H9 (cell line): ENCODE data around the gene MICAL3. TPM values are rescaled to one million over a fixed set of nuclear protein-coding genes. Genes with fewer than 3 reads are reported as not detected.

Experiments
- DNase-seq: peaks from one replicate; pipeline ENCODE4 v3.0.0-alpha.2; 2017
- H2AFZ ChIP-seq: one replicate; pipeline ENCODE4 v1.6.1; 2013; ENCODE audit warnings: mild to moderate bottlenecking, low read length, control low read depth, moderate library complexity
- H2AK5ac ChIP-seq: 2 replicates; pipeline ENCODE4 v1.6.1; 2013; ENCODE audit warnings: low read length, control low read depth, mixed read lengths; ENCODE audit not compliant: insufficient read length
- H2BK120ac ChIP-seq: one replicate; pipeline ENCODE4 v1.6.1; 2013; ENCODE audit warnings: low read depth, mild to moderate bottlenecking, low read length, control low read depth, inconsistent platforms; ENCODE audit not compliant: poor library complexity, severe bottlenecking
- H2BK12ac ChIP-seq: 2 replicates; pipeline ENCODE4 v1.6.1; 2013; ENCODE audit warnings: low read length, control low read depth, mixed read lengths, low read depth; ENCODE audit not compliant: insufficient read length
- H2BK15ac ChIP-seq: 2 replicates; pipeline ENCODE4 v1.6.1; 2013; ENCODE audit warnings: low read depth, low read length, control low read depth
- H2BK20ac ChIP-seq: one replicate; pipeline ENCODE4 v1.6.1; 2013; ENCODE audit warnings: low read depth, mild to moderate bottlenecking, low read length, control low read depth, inconsistent platforms; ENCODE audit not compliant: poor library complexity, severe bottlenecking
- H2BK5ac ChIP-seq: 2 replicates; pipeline ENCODE4 v1.6.1; 2013; ENCODE audit warnings: low read length, control low read depth, mixed read lengths; ENCODE audit not compliant: insufficient read length
- H3K14ac ChIP-seq: 2 replicates; pipeline ENCODE4 v1.6.1; 2013; ENCODE audit warnings: low read length, control low read depth; ENCODE audit not compliant: insufficient read depth
- H3K18ac ChIP-seq: 2 replicates; pipeline ENCODE4 v1.6.1; 2013; ENCODE audit warnings: low read depth, mild to moderate bottlenecking, mixed read lengths, low read length, control low read depth; ENCODE audit not compliant: insufficient read length
- H3K23ac ChIP-seq: 2 replicates; pipeline ENCODE4 v1.6.1; 2013; ENCODE audit warnings: low read length, control low read depth, mixed read lengths, low read depth; ENCODE audit not compliant: insufficient read length
- H3K23me2 ChIP-seq: 2 replicates; pipeline ENCODE4 v1.6.1; 2013; ENCODE audit warnings: low read depth, mild to moderate bottlenecking, mixed read lengths, low read length, control low read depth; ENCODE audit not compliant: insufficient read length, poor library complexity, severe bottlenecking
- H3K27ac ChIP-seq: 2 replicates; pipeline ENCODE4 v1.5.1; 2013; ENCODE audit warnings: low read length, control low read depth, mixed read lengths, low read depth; ENCODE audit not compliant: insufficient read length
- H3K27me3 ChIP-seq: 2 replicates; pipeline ENCODE4 v1.6.1; 2013; ENCODE audit warnings: low read length, control low read depth, inconsistent platforms; ENCODE audit not compliant: insufficient read depth
- H3K4ac ChIP-seq: 2 replicates; pipeline ENCODE4 v1.6.1; 2013; ENCODE audit warnings: low read depth, mild to moderate bottlenecking, control low read depth, inconsistent platforms, low read length, moderate library complexity
- H3K4me1 ChIP-seq: 2 replicates; pipeline ENCODE4 v1.6.1; 2013; ENCODE audit warnings: low read length, control low read depth, inconsistent platforms; ENCODE audit not compliant: insufficient read depth
- H3K4me2 ChIP-seq: 2 replicates; pipeline ENCODE4 v1.6.1; 2013; ENCODE audit warnings: low read length, control low read depth, mixed read lengths; ENCODE audit not compliant: insufficient read length, insufficient read depth
- H3K56ac ChIP-seq: 2 replicates; pipeline ENCODE4 v1.6.1; 2013; ENCODE audit warnings: low read depth, mild to moderate bottlenecking, mixed read lengths, low read length, control low read depth; ENCODE audit not compliant: insufficient read length
- H3K79me1 ChIP-seq: 2 replicates; pipeline ENCODE4 v1.6.1; 2013; ENCODE audit warnings: low read depth, mild to moderate bottlenecking, moderate library complexity, low read length, control low read depth, inconsistent platforms; ENCODE audit not compliant: insufficient read depth, poor library complexity, severe bottlenecking
- H3K79me2 ChIP-seq: 2 replicates; pipeline ENCODE4 v1.6.1; 2013; ENCODE audit warnings: low read length, control low read depth, inconsistent platforms; ENCODE audit not compliant: insufficient read depth
- H3K9ac ChIP-seq: 2 replicates; pipeline ENCODE4 v1.6.1; 2013; ENCODE audit warnings: low read length, control low read depth, mixed read lengths; ENCODE audit not compliant: insufficient read length; ENCODE audit errors: extremely low read depth
- H3K9me3 ChIP-seq: one replicate; pipeline ENCODE4 v1.6.1; 2013; ENCODE audit warnings: low read depth, low read length, inconsistent platforms; ENCODE audit not compliant: control insufficient read depth
- H3T11ph ChIP-seq: one replicate; pipeline ENCODE4 v1.6.1; 2013; ENCODE audit warnings: mild to moderate bottlenecking, low read length, control low read depth, inconsistent platforms
- H4K20me1 ChIP-seq: one replicate; pipeline ENCODE4 v1.6.1; 2013; ENCODE audit not compliant: control insufficient read depth, insufficient read length, insufficient read depth
- H4K5ac ChIP-seq: 2 replicates; pipeline ENCODE4 v1.6.1; 2013; ENCODE audit warnings: low read depth, mild to moderate bottlenecking, mixed read lengths, low read length, control low read depth; ENCODE audit not compliant: insufficient read length
- H4K8ac ChIP-seq: replicated peaks from 2 replicates; pipeline ENCODE4 v1.6.1; 2013; ENCODE audit warnings: low read length, control low read depth, mixed read lengths, low read depth; ENCODE audit not compliant: insufficient read length
- H4K91ac ChIP-seq: 2 replicates; pipeline ENCODE4 v1.6.1; 2013; ENCODE audit warnings: low read depth, mild to moderate bottlenecking, moderate library complexity, mixed read lengths, low read length, control low read depth; ENCODE audit not compliant: insufficient read length
- H3K27ac Mint-ChIP-seq, 3 experiments: 2 replicates in 2 of 3; 3 replicates in 1 of 3; pipeline ENCODE4 v1.8.0; 2020 to 2021; ENCODE audit warnings: mixed read lengths in 3 of 3, mild to moderate bottlenecking in 1 of 3, moderate library complexity in 1 of 3
- H3K27me3 Mint-ChIP-seq: 2 replicates; pipeline ENCODE4 v1.8.0; 2021; ENCODE audit warnings: low read depth, mild to moderate bottlenecking, moderate library complexity, mixed read lengths
- H3K36me3 Mint-ChIP-seq, 3 experiments: 2 replicates in 2 of 3; 3 replicates in 1 of 3; pipeline ENCODE4 v1.8.0; 2020 to 2021; ENCODE audit warnings: low read depth in 3 of 3, mixed read lengths in 3 of 3; ENCODE audit not compliant: insufficient read depth in 1 of 3
- H3K4me1 Mint-ChIP-seq, 2 experiments: 2 replicates each; pipeline ENCODE4 v1.8.0; 2020; ENCODE audit warnings: mixed read lengths in 2 of 2
- H3K4me3 Mint-ChIP-seq, 2 experiments: 2 replicates in 1 of 2; 3 replicates in 1 of 2; pipeline ENCODE4 v1.8.0; 2020 to 2021; ENCODE audit warnings: mild to moderate bottlenecking in 2 of 2, mixed read lengths in 2 of 2, moderate library complexity in 1 of 2
- H3K9me3 Mint-ChIP-seq, 2 experiments: 2 replicates in 1 of 2; 3 replicates in 1 of 2; pipeline ENCODE4 v1.8.0; 2020; ENCODE audit warnings: mild to moderate bottlenecking in 2 of 2, mixed read lengths in 2 of 2, moderate library complexity in 1 of 2
- CTCF ChIP-seq: fragments of 200-600 bp; sonication (generic); conservative IDR thresholded peaks from 3 replicates; pipeline ENCODE4 v1.8.0; 2021; ENCODE audit warnings: antibody characterized with exemption, mild to moderate bottlenecking
- WGBS: extraction: QIAGEN DNeasy Blood & Tissue Kit; methylation state at CpG from one replicate; pipeline ENCODE4 v1.1.7; 2013; ENCODE audit warnings: missing lambda C conversion rate, low lambda C conversion rate, mixed read lengths; ENCODE audit not compliant: insufficient read length; ENCODE audit errors: extremely low coverage; 5-methylcytosine and 5-hydroxymethylcytosine counted together
- total RNA-seq: library from RNA; stranded (reverse); gene quantifications from 2 replicates; pipeline ENCODE4 v1.2.1, GENCODE V29; 2021

The MICAL3 gene
- total RNA-seq, 1 experiment from 2014 or later: 50.2 TPM

- Histone ChIP-seq H4K20me1 (no peaks in the 10 kb centered on the region), H3K79me2 (peaks cover 7% of the 10 kb centered on the region; the same call in 1 of the 2 replicates), H2BK5ac (no peak overlapping the region), H3T11ph (no peak overlapping the region), H2AFZ (no peak overlapping the region), H3K14ac (no peak overlapping the region), H4K5ac (no peak overlapping the region), H2BK20ac (no peak overlapping the region), H3K9me3 (no peaks in the 10 kb centered on the region), H2BK15ac (no peak overlapping the region), H3K9ac (no peak overlapping the region), H3K27ac (no peak overlapping the region), H3K18ac (no peak overlapping the region), H3K56ac (no peak overlapping the region), H3K4me2 (no peak overlapping the region), H4K91ac (no peak overlapping the region), H3K27me3 (no peaks in the 10 kb centered on the region), H3K4ac (no peak overlapping the region), H3K4me1 (no peaks in the 10 kb centered on the region; the same call in 1 of the 2 replicates), H2BK120ac (no peak overlapping the region), H3K23me2 (no peaks in the 10 kb centered on the region), H2BK12ac (no peak overlapping the region), H3K23ac (no peak overlapping the region), H2AK5ac (no peak overlapping the region), H4K8ac (no peak overlapping the region), H3K79me1 (no peaks in the 10 kb centered on the region)
- no CpG with 5 or more reads among the region's 2 CpGs for WGBS
- no peaks in the 10 kb centered on the region for H3K27me3 Mint-ChIP-seq
- H3K9me3 Mint-ChIP-seq: no peaks in the 10 kb centered on the region
- peaks cover 0 to 7% (median 6%) of the 10 kb centered on the region in 3 experiments; a peak in 2 of 7 replicates for H3K36me3 Mint-ChIP-seq
- peak overlapping the region in 1 of 3 experiments; percentile 14; a peak in 2 of 7 replicates for H3K27ac Mint-ChIP-seq
- no peak overlapping the region; a peak in 1 of 5 replicates for H3K4me3 Mint-ChIP-seq
- no peak for DNase-seq
- TF ChIP-seq CTCF: no peak
- peaks cover 28 to 36% of the 10 kb centered on the region in 2 experiments for H3K4me1 Mint-ChIP-seq
Observed at GRCh38 chr22:17966403-17966717, 58.0 kb downstream of the MICAL3 start.
